CD4-positive, alpha-beta T cell treated with Interleukin-15 for 4 hours (primary cell): ENCODE measurements around the gene ZNF787.

Experiments used
- DNase-seq: peaks from one replicate; pipeline ENCODE4 v3.0.0-alpha.2; 2020; ENCODE audit warnings: low spot score

Gene ZNF787

DNA sequence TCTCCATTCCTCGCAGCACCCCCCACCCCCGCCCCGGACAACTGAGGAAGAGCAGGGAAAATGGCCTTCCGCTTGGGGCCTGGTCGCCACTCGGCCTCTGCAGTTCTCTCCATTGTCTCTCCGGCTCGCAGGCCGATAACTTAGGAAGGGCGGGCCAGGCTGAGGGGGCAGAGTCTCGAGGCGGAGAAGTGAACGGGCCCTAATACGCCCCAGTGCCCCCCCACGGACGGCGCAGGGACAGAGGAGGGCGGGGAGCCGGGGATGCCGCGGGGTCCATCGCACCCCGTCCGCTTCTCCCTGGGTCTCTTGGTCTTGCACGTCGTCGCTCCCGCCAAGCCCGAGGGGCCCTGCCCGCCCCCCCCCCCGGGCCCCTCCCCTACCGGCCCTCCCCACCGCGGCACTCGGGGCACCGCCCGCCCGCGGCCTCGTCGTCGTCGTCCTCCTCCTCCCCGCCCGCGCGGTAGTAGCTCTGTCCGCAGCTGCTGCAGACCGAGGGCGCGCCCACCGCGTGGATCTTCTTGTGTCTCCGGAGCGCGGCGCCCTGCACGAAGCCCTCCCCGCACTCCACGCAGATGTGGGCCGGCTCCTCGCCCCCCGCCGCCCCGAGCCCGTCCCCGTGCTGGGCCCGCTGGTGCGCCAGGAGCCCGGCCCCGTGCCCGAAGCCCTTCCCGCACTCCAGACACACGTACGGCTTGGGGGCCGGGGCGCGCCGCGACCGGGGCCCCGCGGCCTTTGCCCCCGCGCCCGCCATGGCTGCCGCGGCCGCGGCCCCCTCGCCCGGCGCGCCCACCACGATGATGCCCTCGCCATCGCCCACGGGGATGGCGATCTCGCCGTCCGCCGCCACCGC lies 33.2 kb downstream of the ZNF787 start:
- no peak for DNase-seq

DNA sequence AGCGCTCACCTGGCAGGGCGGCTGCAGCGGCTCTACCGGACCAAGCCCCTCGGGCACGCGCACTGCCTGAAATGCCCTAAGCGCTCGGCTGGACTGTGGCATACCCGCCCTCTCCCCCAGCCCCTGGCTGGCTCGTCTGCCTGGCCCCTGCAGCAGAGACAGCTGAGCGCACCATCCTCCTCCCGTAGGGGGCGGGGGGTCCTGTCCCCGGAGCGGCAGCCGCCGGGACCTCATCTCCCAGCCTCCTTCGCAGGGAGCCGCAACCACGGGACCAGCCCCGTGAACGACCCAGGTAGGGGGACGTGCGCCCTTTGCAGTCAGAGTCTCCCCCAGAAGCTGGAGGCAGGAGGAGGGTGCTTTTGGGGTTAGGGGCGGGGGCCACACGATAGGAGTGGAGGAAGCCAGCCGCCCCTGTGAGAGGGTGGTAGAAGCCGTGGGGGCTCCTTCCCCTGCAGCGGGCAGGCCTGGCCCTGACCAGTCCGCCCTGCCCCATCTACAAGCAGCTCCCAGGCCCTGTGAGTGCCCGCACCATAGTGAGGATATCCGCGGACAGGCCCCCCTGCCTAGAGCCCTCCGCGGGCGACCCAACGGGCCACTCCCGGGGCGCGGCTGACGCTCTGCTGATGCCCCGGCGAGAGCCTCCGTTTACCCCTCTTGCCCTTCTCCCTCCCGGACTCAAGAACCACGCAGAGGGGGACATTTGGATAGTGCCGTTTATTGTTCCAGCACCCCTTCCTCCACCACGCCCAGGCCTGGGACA lies 34.2 kb downstream of the ZNF787 start:
- DNase-seq, result no peak

GRCh38 chr19:56085571-56086275 lies 35.4 kb downstream of the ZNF787 start:
- DNase-seq, result no peak

DNA sequence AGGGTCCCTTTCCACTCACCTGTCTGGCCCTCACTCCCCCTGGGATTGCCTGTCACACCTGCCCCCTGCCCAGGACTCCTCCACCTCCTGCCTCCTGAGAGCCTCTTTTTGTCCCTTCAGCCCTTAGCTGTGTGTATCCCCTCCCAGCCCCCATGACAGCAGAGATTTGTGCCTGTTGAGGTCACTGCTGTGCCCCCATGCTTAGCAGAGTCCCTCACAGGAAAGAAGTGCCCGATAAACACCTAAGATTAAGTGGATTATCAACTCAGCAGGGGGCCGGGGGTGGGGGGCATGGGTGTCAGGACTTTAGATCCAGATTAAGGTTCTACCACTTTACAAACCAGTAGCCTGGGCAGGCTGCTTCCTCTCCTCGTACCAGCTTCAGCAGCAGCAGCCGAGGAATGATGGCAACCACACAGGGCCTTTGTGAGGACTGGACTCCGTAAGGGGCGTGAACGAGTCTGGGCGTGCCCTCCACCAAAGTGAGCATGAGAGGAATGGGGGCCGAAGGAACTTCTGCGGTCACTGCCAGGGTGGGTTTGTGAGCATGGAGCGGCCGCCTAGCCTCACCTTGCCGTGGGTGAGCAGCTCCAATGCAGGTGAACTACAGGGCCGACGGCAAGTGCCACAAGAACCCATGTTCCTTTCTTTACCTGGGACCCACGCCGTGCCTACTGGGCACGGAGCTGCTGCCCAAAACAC lies 36.1 kb downstream of the ZNF787 start:
- DNase-seq, result no peak

GRCh38 chr19:56083668-56084067 lies 37.4 kb downstream of the ZNF787 start:
- DNase-seq, result no peak

DNA sequence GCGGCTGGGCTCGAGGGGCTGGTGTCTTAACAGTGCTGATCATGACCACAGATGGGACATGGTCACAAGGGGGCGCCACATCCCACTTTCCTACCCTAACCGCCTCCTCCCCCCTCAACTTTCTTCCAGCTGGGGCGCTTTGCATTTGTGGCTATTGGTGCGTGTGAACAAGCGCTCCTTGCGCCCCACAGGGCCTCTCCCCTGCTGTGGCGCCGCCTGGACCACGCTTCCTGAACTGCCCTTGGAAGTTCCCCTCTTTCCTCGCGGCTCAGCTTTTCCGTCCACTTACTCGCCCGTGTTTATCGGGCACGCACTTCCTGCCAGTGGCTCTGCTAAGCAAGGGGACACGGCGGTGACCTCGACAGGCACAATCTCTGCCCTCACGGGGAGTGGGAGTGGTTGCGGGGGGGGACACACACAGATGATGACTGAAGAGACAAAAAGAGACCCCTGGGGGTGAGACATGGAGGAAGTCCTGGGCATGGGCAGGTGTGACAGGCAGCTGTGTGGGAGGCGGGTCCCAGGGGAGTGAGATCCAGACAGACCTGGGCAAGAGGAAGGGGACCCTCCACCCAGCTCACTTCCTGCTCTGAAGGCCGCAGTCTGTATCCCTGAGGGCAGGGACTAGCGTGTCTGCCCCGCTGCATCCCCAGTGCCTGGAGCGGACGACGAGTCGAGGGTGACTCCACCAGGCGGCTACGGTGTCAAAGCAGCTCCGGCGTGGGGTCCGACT lies 40.3 kb downstream of the ZNF787 start:
- DNase-seq, result peak; percentile 64

- DNase-seq, result no peak
Observed at GRCh38 chr19:56079609-56080008, 41.5 kb downstream of the ZNF787 start.

DNA sequence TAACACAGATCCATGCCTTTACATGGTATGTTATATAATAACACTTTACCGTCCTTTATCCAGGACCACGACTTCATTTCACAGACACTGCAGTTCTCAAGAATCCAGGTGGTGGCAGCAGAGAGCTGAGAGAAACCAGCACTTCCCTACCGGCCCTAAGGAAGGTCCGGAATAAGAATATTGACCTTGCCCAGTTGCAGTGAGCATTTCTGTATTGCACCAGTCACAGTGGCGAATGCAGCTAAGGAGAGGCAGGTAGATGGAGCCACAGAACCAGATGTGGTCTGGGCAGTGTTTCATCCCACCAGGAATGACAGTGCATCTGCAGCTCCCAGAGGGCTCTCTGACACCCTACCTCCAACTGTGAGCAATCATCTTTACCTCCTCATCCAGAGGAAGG lies 44.6 kb downstream of the ZNF787 start:
- peak; percentile 41 for DNase-seq

GRCh38 chr19:56071151-56071550 lies 49.9 kb downstream of the ZNF787 start:
- no peak for DNase-seq

DNA sequence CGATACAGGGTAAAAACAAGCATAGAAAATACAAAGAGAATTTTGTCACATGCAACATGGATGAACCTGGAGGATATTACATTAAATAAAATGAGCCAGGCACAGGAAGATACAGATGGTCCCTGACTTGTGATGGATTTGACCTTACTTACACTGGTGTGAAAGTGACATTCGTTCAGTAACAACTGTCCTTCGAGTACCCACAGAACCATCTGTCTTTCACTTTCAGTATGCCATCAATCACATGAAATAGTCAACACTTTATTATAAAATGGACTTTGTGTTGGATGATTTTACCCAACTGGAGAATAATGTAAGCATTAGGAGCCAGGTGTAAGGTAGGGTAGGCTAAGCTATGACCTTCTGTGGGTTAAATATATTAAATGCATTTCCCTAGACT lies 51.5 kb downstream of the ZNF787 start:
- DNase-seq, result no peak

DNA sequence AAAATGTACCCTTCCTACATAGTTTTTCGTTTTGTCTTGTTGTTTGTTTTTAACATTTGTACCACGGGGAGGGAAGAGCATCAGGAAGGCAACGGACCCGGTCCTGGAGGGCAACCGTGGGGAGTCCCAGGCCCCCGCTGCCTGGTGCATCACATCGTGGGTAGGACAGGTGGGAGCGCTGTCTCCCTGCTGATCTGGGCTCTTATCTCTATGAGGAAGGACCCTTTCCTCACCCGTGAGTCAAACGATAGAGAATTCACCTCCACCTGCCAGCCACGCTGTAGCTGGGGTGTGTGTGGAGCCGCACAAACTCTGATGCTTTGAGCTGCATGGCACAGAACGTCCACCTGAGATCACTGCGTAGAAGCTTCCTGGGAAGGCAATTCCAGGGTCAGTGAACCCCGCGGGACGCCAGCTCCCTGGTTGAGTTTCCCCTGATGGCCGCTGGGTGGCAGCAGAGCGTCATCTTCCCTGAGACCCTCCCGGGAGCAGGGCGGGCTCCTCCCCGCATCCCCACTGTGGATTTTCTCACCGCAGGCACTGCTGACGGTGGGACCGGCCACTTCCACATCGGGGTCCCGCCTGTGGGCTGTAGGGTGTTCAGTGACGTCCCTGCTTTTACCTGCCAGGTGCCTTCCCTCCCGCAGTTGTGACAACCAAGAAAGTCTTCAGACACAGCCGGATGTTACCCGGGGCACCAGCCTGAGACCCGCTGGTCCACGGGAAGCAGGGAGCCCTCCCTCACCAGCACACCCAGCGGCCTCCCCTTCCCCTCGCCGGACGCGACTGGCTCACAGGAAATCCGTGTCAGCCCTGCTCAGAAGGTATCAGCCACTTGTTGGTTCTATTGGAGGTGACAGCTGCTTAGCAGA lies 54.7 kb downstream of the ZNF787 start:
- peak; percentile 62 for DNase-seq

DNA sequence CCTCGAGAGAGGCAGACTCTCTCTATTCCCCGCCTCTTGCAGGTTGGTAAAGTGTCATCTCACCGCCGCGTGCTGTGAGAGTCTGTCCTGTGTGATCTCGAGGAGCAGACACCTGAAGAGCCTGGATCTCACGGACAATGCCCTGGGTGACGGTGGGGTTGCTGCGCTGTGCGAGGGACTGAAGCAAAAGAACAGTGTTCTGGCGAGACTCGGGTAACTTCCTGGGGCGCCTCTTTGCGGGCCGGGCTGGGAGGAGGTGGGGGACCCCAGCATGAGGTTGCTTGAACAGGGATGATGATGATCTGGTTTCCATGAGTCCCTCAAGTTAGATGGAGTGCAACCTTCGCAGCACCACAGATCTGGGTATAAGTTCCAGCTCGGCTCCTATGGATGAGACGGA lies 67.5 kb downstream of the ZNF787 start:
- DNase-seq, result no peak
